Measurements from ENCODE around the gene USP48. TPM values are rescaled to one million over a fixed set of nuclear protein-coding genes. Genes with fewer than 3 reads are reported as not detected.

Gene USP48
- total and polyA plus RNA-seq, 2 of the 13 experiments (the other 11 are each of a cell fraction or from before 2014, with no cell fraction given), result 30.4 to 30.7 TPM

DNA sequence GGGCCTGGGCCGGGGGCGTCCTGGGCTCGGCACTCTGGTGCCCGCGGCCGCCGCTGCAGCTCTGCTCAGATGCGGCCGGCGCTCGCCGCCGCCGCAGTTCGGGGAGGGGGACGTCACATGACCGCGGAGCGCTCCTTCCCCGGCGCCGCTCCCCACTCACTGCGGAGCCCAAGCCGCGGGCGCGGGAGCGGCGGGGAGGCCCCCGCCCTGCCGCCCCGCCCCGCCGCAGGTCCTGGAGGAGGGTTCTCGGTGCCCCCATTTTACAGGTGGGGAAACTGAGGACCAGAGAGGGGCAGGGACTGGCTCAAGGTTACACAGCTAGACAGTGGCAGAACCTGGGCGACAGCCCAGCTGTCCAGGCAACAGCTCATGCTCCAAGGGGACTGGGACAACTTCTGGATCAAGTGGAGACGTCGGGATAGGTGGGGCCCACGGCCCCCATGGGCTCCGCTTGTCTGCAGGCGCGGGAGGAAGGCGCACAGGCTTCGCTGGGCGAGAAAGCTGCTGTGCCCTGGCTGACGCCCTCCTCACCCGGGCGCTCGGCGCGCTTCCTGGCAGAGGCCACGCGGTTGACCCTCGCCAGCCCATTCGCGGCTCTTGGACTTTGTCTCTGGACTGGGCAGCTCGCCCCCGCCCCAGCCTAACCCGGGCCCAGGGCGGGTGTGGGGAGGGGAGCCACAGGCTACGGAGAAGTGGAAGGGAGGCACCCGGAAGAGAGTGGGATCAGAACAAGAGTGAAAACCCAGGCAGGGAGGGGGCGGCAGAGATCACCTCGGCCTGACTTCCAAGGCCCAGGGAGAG is 113.5 kb downstream of the USP48 start, which contains the start of gene RAP1GAP (continued):
- TF ChIP-seq, protein P1, sequence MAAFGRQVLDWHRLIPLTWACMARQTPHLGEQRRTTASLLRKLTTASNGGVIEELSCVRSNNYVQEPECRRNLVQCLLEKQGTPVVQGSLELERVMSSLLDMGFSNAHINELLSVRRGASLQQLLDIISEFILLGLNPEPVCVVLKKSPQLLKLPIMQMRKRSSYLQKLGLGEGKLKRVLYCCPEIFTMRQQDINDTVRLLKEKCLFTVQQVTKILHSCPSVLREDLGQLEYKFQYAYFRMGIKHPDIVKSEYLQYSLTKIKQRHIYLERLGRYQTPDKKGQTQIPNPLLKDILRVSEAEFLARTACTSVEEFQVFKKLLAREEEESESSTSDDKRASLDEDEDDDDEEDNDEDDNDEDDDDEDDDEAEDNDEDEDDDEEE (CRISPR knock-in tag; IDR thresholded peaks at IDR 0.05), result no peak; the same call in 1 of the 2 replicates
- no peak for TF ChIP-seq MEIS1 (CRISPR knock-in tag; IDR thresholded peaks at IDR 0.05; ENCODE audit: borderline replicate concordance)
- TF ChIP-seq GABPB1 (CRISPR knock-in tag; IDR thresholded peaks at IDR 0.05), result peak; percentile 86
- TF ChIP-seq STAT5B (CRISPR knock-in tag; IDR thresholded peaks at IDR 0.05), result no peak; the same call in 1 of the 2 replicates
- TF ChIP-seq THYN1 (CRISPR knock-in tag; IDR thresholded peaks at IDR 0.05; ENCODE audit: borderline replicate concordance, low read depth), result no peak
- no peak for TF ChIP-seq ZBTB21 (CRISPR knock-in tag; IDR thresholded peaks at IDR 0.05)
- TF ChIP-seq, protein P2, sequence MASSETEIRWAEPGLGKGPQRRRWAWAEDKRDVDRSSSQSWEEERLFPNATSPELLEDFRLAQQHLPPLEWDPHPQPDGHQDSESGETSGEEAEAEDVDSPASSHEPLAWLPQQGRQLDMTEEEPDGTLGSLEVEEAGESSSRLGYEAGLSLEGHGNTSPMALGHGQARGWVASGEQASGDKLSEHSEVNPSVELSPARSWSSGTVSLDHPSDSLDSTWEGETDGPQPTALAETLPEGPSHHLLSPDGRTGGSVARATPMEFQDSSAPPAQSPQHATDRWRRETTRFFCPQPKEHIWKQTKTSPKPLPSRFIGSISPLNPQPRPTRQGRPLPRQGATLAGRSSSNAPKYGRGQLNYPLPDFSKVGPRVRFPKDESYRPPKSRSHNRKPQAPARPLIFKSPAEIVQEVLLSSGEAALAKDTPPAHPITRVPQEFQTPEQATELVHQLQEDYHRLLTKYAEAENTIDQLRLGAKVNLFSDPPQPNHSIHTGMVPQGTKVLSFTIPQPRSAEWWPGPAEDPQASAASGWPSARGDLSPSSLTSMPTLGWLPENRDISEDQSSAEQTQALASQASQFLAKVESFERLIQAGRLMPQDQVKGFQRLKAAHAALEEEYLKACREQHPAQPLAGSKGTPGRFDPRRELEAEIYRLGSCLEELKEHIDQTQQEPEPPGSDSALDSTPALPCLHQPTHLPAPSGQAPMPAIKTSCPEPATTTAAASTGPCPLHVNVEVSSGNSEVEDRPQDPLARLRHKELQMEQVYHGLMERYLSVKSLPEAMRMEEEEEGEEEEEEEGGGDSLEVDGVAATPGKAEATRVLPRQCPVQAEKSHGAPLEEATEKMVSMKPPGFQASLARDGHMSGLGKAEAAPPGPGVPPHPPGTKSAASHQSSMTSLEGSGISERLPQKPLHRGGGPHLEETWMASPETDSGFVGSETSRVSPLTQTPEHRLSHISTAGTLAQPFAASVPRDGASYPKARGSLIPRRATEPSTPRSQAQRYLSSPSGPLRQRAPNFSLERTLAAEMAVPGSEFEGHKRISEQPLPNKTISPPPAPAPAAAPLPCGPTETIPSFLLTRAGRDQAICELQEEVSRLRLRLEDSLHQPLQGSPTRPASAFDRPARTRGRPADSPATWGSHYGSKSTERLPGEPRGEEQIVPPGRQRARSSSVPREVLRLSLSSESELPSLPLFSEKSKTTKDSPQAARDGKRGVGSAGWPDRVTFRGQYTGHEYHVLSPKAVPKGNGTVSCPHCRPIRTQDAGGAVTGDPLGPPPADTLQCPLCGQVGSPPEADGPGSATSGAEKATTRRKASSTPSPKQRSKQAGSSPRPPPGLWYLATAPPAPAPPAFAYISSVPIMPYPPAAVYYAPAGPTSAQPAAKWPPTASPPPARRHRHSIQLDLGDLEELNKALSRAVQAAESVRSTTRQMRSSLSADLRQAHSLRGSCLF (CRISPR knock-in tag; IDR thresholded peaks at IDR 0.05; ENCODE audit: borderline replicate concordance), result no peak
- no peak for TF ChIP-seq CEBPB (IDR thresholded peaks at IDR 0.05; ENCODE audit: borderline replicate concordance, low read depth, low read length)
- TF ChIP-seq, protein P3, sequence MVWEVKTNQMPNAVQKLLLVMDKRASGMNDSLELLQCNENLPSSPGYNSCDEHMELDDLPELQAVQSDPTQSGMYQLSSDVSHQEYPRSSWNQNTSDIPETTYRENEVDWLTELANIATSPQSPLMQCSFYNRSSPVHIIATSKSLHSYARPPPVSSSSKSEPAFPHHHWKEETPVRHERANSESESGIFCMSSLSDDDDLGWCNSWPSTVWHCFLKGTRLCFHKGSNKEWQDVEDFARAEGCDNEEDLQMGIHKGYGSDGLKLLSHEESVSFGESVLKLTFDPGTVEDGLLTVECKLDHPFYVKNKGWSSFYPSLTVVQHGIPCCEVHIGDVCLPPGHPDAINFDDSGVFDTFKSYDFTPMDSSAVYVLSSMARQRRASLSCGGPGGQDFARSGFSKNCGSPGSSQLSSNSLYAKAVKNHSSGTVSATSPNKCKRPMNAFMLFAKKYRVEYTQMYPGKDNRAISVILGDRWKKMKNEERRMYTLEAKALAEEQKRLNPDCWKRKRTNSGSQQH (CRISPR knock-in tag; IDR thresholded peaks at IDR 0.05; ENCODE audit: low read depth), result peak; percentile 56; the same call in 1 of the 2 replicates
- TF ChIP-seq HMG20B (CRISPR knock-in tag; conservative IDR thresholded peaks at IDR 0.05), result peak; percentile 62
- peak; percentile 74 for TF ChIP-seq RNF2 (conservative IDR thresholded peaks at IDR 0.05; ENCODE audit: low read depth)
- peak; percentile 76 for TF ChIP-seq NR2C2 (CRISPR knock-in tag; IDR thresholded peaks at IDR 0.05; ENCODE audit: borderline replicate concordance)
- TF ChIP-seq ZNF644 (CRISPR knock-in tag; IDR thresholded peaks at IDR 0.05; ENCODE audit: low read depth), result peak; percentile 53; the same call in 1 of the 2 replicates
- peak; percentile 31; the same call in 1 of the 2 replicates for TF ChIP-seq SP4 (CRISPR knock-in tag; IDR thresholded peaks at IDR 0.05)
- no peak for TF ChIP-seq ARNT (IDR thresholded peaks at IDR 0.05)
- no peak for TF ChIP-seq TBL1XR1 (IDR thresholded peaks at IDR 0.05; ENCODE audit: borderline replicate concordance, low read length, partially characterized antibody)
- TF ChIP-seq, protein P4, sequence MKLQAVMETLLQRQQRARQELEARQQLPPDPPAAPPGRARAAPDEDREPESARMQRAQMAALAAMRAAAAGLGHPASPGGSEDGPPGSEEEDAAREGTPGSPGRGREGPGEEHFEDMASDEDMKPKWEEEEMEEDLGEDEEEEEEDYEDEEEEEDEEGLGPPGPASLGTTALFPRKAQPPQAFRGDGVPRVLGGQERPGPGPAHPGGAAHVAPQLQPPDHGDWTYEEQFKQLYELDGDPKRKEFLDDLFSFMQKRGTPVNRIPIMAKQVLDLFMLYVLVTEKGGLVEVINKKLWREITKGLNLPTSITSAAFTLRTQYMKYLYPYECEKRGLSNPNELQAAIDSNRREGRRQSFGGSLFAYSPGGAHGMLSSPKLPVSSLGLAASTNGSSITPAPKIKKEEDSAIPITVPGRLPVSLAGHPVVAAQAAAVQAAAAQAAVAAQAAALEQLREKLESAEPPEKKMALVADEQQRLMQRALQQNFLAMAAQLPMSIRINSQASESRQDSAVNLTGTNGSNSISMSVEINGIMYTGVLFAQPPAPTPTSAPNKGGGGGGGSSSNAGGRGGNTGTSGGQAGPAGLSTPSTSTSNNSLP (IDR thresholded peaks at IDR 0.05; ENCODE audit: low read depth, low read length), result no peak
- TF ChIP-seq IRF2 (CRISPR knock-in tag; IDR thresholded peaks at IDR 0.05), result peak; percentile 81
- peak; percentile 96 for TF ChIP-seq ZNF629 (CRISPR knock-in tag; conservative IDR thresholded peaks at IDR 0.05)
- TF ChIP-seq SETDB1 (CRISPR knock-in tag; IDR thresholded peaks at IDR 0.05; ENCODE audit: borderline replicate concordance), result no peak
- TF ChIP-seq SALL2 (CRISPR knock-in tag; IDR thresholded peaks at IDR 0.05), result peak; percentile 43; the same call in 1 of the 2 replicates
